ENCODE results near the gene ONECUT2. TPM values are rescaled to one million over a fixed set of nuclear protein-coding genes. Genes with fewer than 3 reads are reported as not detected.

ONECUT2 gene
- total RNA-seq, 1 experiment from 2014 or later: 1.2 TPM

DNA sequence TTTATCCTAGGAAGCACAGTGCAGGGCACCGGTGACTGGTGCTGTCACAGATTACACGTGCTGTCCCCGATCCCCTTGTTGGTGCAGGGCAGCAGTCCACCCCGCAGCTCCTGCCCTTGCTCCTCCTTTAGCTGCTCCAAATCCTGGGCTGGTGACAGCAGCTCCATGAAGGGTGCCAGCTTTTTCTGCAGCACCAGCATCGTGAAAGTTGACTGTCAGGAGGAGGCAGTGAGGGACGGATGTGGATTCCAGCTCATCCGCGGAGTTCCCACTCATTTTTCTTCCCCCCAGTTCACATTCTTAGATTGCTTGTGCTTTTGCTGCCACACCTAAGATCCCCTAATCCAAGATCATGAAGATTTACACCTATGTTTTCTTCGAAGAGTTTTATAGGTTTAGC, 67.5 kb downstream of the ONECUT2 start:
- H3K9me3 ChIP-seq (ENCODE audit: low read depth, low read length, poor library complexity, severe bottlenecking): no peaks in the 10 kb centered on the region
- DNase-seq (ENCODE audit: low spot score): no peak
- H3K4me3 ChIP-seq (ENCODE audit: low read depth, low read length, poor library complexity, severe bottlenecking): no peak overlapping the region
- intact Hi-C loops (cut with micrococcal nuclease; ENCODE audit: unreplicated experiment): no loop called here
- ChIA-PET POLR2A (ENCODE audit: low non-redundant PET) (no interaction called here), CTCF (no interaction called here)
- peaks cover 33% of the 10 kb centered on the region for H3K27me3 ChIP-seq (replicated peaks; ENCODE audit: insufficient read depth, low read depth, low read length, poor library complexity)
- no TSS peak for BruUV-seq (replicated peaks)
- no peaks in the 10 kb centered on the region for H3K4me1 ChIP-seq (ENCODE audit: insufficient read depth, low read length, poor library complexity, severe bottlenecking)
- no peaks in the 10 kb centered on the region for H3K36me3 ChIP-seq (ENCODE audit: insufficient read depth, low read length, poor library complexity, severe bottlenecking)
- H3K27ac ChIP-seq (ENCODE audit: low read depth, low read length, poor library complexity, severe bottlenecking): no peak overlapping the region
- no peak for TF ChIP-seq CTCF (conservative IDR thresholded peaks at IDR 0.05; ENCODE audit: low read depth, low read length)
- TF ChIP-seq EZH2 (IDR thresholded peaks at IDR 0.05; ENCODE audit: borderline replicate concordance, low read depth, low read length, poor library complexity, severe bottlenecking): no peak

GRCh38 chr18:57505231-57505630, 70.1 kb downstream of the ONECUT2 start:
- Histone ChIP-seq H3K4me3 (ENCODE audit: low read depth, low read length, poor library complexity, severe bottlenecking) (no peak overlapping the region), H3K36me3 (ENCODE audit: insufficient read depth, low read length, poor library complexity, severe bottlenecking) (no peaks in the 10 kb centered on the region), H3K4me1 (ENCODE audit: insufficient read depth, low read length, poor library complexity, severe bottlenecking) (no peaks in the 10 kb centered on the region), H3K27me3 (replicated peaks; ENCODE audit: insufficient read depth, low read depth, low read length, poor library complexity) (peaks cover 45% of the 10 kb centered on the region), H3K9me3 (ENCODE audit: low read depth, low read length, poor library complexity, severe bottlenecking) (no peaks in the 10 kb centered on the region), H3K27ac (ENCODE audit: low read depth, low read length, poor library complexity, severe bottlenecking) (no peak overlapping the region)
- no peak for TF ChIP-seq CTCF (conservative IDR thresholded peaks at IDR 0.05; ENCODE audit: low read depth, low read length)
- TF ChIP-seq EZH2 (IDR thresholded peaks at IDR 0.05; ENCODE audit: borderline replicate concordance, low read depth, low read length, poor library complexity, severe bottlenecking): no peak
- POLR2A ChIA-PET (ENCODE audit: low non-redundant PET): interaction anchor here (0.6 kb wide), 1 partner anchor 828 kb away, joined by 10 read pairs; no protein-coding TSS in a partner anchor
- no TSS peak for BruUV-seq (replicated peaks)
- CTCF ChIA-PET: no interaction called here
- intact Hi-C loops (cut with micrococcal nuclease; ENCODE audit: unreplicated experiment): no loop called here
- DNase-seq (ENCODE audit: low spot score): no peak

DNA sequence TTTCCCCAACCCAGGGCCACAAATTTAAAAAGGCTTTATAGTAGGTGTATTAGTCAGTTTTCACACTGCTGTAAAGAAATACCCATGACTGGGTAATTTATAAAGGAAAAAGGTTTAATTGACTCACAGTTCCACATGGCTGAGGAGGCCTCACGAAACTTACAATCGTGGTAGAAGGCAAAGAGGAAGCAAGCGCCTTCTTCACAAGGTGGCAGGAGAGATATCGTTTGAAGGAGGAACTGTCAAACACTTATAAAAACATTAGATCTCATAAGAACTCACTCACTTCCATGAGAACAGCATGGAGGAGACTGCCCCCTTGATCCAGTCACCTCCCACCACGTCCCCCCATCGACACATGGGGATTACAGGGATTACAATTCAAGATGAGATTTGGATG, 80.9 kb downstream of the ONECUT2 start:
- ChIA-PET CTCF (no interaction called here), POLR2A (ENCODE audit: low non-redundant PET) (no interaction called here)
- H3K4me3 ChIP-seq (ENCODE audit: low read depth, low read length, poor library complexity, severe bottlenecking): no peak overlapping the region
- H3K36me3 ChIP-seq (ENCODE audit: insufficient read depth, low read length, poor library complexity, severe bottlenecking): no peaks in the 10 kb centered on the region
- BruUV-seq (replicated peaks): no TSS peak
- H3K4me1 ChIP-seq (ENCODE audit: insufficient read depth, low read length, poor library complexity, severe bottlenecking): no peaks in the 10 kb centered on the region
- no peak overlapping the region for H3K27ac ChIP-seq (ENCODE audit: low read depth, low read length, poor library complexity, severe bottlenecking)
- H3K27me3 ChIP-seq (replicated peaks; ENCODE audit: insufficient read depth, low read depth, low read length, poor library complexity): peaks cover 5% of the 10 kb centered on the region
- no peak for DNase-seq (ENCODE audit: low spot score)
- TF ChIP-seq EZH2 (IDR thresholded peaks at IDR 0.05; ENCODE audit: borderline replicate concordance, low read depth, low read length, poor library complexity, severe bottlenecking) (no peak), CTCF (conservative IDR thresholded peaks at IDR 0.05; ENCODE audit: low read depth, low read length) (no peak)
- no peaks in the 10 kb centered on the region for H3K9me3 ChIP-seq (ENCODE audit: low read depth, low read length, poor library complexity, severe bottlenecking)
- intact Hi-C loops (cut with micrococcal nuclease; ENCODE audit: unreplicated experiment): no loop called here
